SU-DHL-6 (cell line): ENCODE data around the gene RSPRY1.

Experiments used
- H2AFZ ChIP-seq: fragments of 200-600 bp; sonication (generic); 2 replicates; pipeline ENCODE4 v1.6.1; 2014; ENCODE audit warnings: low read depth, mild to moderate bottlenecking, moderate library complexity, mixed read lengths, antibody characterized with exemption, low read length; ENCODE audit not compliant: severe bottlenecking
- H3F3A ChIP-seq: fragments of 200-600 bp; shearing (Covaris generic); 2 replicates; pipeline ENCODE4 v1.6.0; 2016; ENCODE audit warnings: antibody characterized with exemption, mild to moderate bottlenecking; ENCODE audit not compliant: insufficient read depth
- H3K27ac ChIP-seq: fragments of 200-600 bp; sonication (generic); 2 replicates; pipeline ENCODE4 v1.5.1; 2016; ENCODE audit warnings: low read depth, mild to moderate bottlenecking, low read length, moderate library complexity, mixed read lengths
- H3K27me3 ChIP-seq: fragments of 200-600 bp; sonication (generic), shearing (Covaris generic); 2 replicates; pipeline ENCODE4 v1.6.0; 2014; ENCODE audit warnings: mild to moderate bottlenecking, low read length
- H3K36me3 ChIP-seq: fragments of 200-600 bp; sonication (generic); 2 replicates; pipeline ENCODE4 v1.6.1; 2014; ENCODE audit warnings: mild to moderate bottlenecking, low read length, mixed read lengths
- H3K4me2 ChIP-seq: fragments of 300-600, 200-600 bp; shearing (Covaris generic), sonication (generic); 2 replicates; pipeline ENCODE4 v1.6.0; 2014; ENCODE audit warnings: low read length, low read depth, mild to moderate bottlenecking; ENCODE audit not compliant: poor library complexity, severe bottlenecking
- H3K4me3 ChIP-seq: fragments of 200-600 bp; sonication (generic); 2 replicates; pipeline ENCODE4 v1.5.1; 2014; ENCODE audit warnings: antibody characterized with exemption, low read length, mild to moderate bottlenecking, mixed read lengths; ENCODE audit not compliant: insufficient read depth, poor library complexity, severe bottlenecking
- H3K79me2 ChIP-seq: fragments of 200-600 bp; sonication (generic); 2 replicates; pipeline ENCODE4 v1.6.1; 2014; ENCODE audit warnings: mild to moderate bottlenecking, low read length, moderate library complexity; ENCODE audit not compliant: insufficient read depth
- H3K9ac ChIP-seq: fragments of 200-600 bp; sonication (generic); 2 replicates; pipeline ENCODE4 v1.7.0; 2014; ENCODE audit warnings: mild to moderate bottlenecking, low read length
- H3K9me2 ChIP-seq: fragments of 200-600 bp; sonication (generic); replicated peaks from 2 replicates; pipeline ENCODE4 v1.6.1; 2014; ENCODE audit warnings: low read length; ENCODE audit not compliant: insufficient read depth
- H3K9me3 ChIP-seq: fragments of 200-600 bp; sonication (generic); 2 replicates; pipeline ENCODE4 v1.6.1; 2014; ENCODE audit warnings: low read length, mixed read lengths; ENCODE audit not compliant: insufficient read depth
- H4K20me1 ChIP-seq: fragments of 200-600 bp; sonication (generic); 2 replicates; pipeline ENCODE4 v1.6.1; 2014; ENCODE audit warnings: low read depth, mild to moderate bottlenecking, antibody characterized with exemption, low read length, moderate library complexity, mixed read lengths
- EZH2phosphoT487 ChIP-seq: fragments of 200-600 bp; sonication (generic), shearing (Covaris generic); conservative IDR thresholded peaks from 2 replicates; pipeline ENCODE4 v1.6.1; 2018; ENCODE audit warnings: mild to moderate bottlenecking, antibody characterized with exemption, low read length, moderate library complexity, mixed read lengths
- TF ChIP-seq, protein P1 (sequence below): fragments of 200-600 bp; sonication (generic); IDR thresholded peaks from one replicate; pipeline ENCODE4 v1.5.1; 2017; ENCODE audit warnings: antibody characterized with exemption, mild to moderate bottlenecking, low read length, moderate library complexity; ENCODE audit not compliant: insufficient read depth, poor library complexity, severe bottlenecking

RSPRY1 gene

DNA sequence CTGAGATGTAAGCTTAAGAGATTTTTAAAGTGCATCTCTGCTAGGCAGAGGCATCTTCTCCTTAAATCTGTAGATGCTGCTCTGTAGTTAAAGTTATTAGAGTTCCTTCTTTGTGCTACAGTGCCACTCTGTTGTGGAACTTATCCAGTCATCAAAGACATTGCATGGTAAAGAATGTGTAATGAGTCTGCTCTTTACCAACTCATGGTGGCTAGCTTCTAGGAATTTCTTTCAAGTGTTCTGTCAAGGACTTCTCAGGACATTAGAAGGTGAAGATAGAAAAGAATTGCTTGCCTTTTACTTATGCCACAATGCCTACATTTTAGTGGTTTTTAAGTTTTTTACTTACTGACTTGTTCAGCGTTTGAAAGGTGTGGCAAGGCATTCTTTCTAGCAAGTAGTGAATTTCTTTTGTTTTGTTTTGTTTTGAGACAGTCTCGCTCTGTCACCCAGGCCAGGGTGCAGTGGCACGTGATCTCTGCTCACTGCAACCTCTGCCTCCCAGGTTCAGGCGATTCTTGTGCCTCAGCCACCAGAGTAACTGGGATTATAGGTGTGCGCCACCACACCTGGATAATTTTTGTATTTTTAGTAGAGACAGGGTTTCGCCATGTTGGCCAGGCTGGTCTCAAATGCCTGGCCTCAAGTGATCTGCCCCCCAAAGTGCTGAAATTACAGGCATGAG is 38.7 kb downstream of the RSPRY1 start:
- Histone ChIP-seq H3F3A (no peaks in the 10 kb centered on the region), H3K27ac (no peak overlapping the region), H3K27me3 (no peaks in the 10 kb centered on the region), H3K9me2 (no peaks in the 10 kb centered on the region), H3K9ac (no peak overlapping the region), H4K20me1 (no peaks in the 10 kb centered on the region), H3K4me2 (no peak overlapping the region), H3K4me3 (no peak overlapping the region), H3K36me3 (peaks cover 11% of the 10 kb centered on the region; the same call in 1 of the 2 replicates), H3K9me3 (no peaks in the 10 kb centered on the region), H2AFZ (no peak overlapping the region), H3K79me2 (no peaks in the 10 kb centered on the region)
- TF ChIP-seq, protein P1, sequence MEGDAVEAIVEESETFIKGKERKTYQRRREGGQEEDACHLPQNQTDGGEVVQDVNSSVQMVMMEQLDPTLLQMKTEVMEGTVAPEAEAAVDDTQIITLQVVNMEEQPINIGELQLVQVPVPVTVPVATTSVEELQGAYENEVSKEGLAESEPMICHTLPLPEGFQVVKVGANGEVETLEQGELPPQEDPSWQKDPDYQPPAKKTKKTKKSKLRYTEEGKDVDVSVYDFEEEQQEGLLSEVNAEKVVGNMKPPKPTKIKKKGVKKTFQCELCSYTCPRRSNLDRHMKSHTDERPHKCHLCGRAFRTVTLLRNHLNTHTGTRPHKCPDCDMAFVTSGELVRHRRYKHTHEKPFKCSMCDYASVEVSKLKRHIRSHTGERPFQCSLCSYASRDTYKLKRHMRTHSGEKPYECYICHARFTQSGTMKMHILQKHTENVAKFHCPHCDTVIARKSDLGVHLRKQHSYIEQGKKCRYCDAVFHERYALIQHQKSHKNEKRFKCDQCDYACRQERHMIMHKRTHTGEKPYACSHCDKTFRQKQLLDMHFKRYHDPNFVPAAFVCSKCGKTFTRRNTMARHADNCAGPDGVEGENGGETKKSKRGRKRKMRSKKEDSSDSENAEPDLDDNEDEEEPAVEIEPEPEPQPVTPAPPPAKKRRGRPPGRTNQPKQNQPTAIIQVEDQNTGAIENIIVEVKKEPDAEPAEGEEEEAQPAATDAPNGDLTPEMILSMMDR: no peak
- TF ChIP-seq EZH2phosphoT487: no peak

DNA sequence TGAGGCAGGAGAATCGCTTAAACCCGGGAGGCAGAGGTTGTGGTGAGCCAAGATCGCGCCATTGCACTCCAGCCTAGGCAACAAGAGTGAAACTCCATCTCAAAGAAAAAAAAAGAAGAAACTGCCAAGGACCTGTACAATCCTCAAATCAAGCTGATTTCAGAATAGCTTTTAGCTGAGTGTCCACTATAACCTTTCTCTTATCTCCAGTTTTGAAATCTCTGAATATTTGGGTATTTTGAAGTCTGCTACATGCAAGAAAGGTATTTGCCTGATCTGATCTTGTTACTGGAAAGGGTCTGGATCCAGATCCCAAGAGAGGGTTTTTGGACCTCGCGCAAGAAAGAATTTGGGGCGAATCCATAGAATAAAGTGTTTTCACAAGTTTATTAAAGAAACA is 39.8 kb downstream of the RSPRY1 start:
- peaks cover 8% of the 10 kb centered on the region; the same call in 1 of the 2 replicates for H3K36me3 ChIP-seq

DNA sequence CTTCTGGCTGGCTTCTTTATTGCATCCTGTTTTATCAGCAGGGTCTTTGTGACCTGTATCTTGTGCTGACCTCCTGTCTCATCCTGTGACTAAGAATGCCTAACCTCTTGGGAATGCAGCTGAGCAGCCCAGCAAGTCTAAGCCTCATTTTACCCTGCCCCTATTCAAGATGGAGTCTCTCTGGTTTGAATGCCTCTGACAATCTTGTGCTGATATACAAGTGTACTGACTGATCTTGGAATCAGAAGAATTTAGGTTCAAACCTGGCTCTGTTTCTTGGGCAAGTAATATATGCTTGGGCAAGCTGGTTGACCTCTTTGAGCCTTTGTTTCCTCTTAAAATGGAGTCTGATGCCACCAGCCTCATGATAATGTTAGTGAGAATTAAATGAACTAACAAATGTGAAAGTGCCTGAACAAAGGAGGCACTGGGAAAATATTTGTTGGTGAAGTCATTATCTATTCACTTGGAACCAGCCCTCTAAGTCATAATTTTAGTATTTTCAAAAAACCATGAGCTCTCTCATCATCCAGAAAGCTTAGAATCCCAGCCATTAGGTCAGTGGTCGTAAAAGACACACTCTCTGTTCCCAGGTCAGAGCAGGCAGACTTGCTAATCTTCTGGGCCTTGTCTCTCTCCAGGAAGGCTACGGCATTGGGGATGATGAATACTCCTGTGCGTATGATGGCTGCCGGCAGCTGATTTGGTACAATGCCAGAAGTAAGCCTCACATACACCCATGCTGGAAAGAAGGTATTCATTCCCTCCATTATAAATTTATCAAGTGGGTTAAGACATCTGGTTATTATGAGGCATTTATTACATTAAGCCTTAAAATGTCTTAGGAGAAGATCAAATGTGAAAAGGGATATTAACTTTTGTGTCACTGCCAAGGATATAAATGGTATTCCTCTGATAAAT is 40.8 kb downstream of the RSPRY1 start:
- Histone ChIP-seq H3K27ac (no peak overlapping the region), H2AFZ (no peak overlapping the region)
- TF ChIP-seq EZH2phosphoT487: no peak
- TF ChIP-seq, protein P1: no peak

More for the DNA sequence above, 39.8 kb downstream of the RSPRY1 start:
- H3K4me3 ChIP-seq: no peak overlapping the region
- no peaks in the 10 kb centered on the region for H3K9me2 ChIP-seq
- H3K9ac ChIP-seq: no peak overlapping the region
- no peak overlapping the region for H3K27ac ChIP-seq
- H2AFZ ChIP-seq: no peak overlapping the region
- no peaks in the 10 kb centered on the region for H3K79me2 ChIP-seq
- H3K9me3 ChIP-seq: no peaks in the 10 kb centered on the region
- H3F3A ChIP-seq: no peaks in the 10 kb centered on the region
- no peak overlapping the region for H3K4me2 ChIP-seq
- H3K27me3 ChIP-seq: no peaks in the 10 kb centered on the region
- TF ChIP-seq, protein P1: no peak
- TF ChIP-seq EZH2phosphoT487: no peak
- no peaks in the 10 kb centered on the region for H4K20me1 ChIP-seq

More for the DNA sequence above, 40.8 kb downstream of the RSPRY1 start:
- H3K4me3 ChIP-seq: no peak overlapping the region
- H3K9me2 ChIP-seq: no peaks in the 10 kb centered on the region
- no peaks in the 10 kb centered on the region for H3K79me2 ChIP-seq
- H3F3A ChIP-seq: no peaks in the 10 kb centered on the region
- no peaks in the 10 kb centered on the region for H3K9me3 ChIP-seq
- H3K4me2 ChIP-seq: no peak overlapping the region
- H3K36me3 ChIP-seq: peaks cover 5% of the 10 kb centered on the region; the same call in 1 of the 2 replicates
- H3K27me3 ChIP-seq: no peaks in the 10 kb centered on the region
- H4K20me1 ChIP-seq: no peaks in the 10 kb centered on the region
- no peak overlapping the region for H3K9ac ChIP-seq
